RWPE2 (cell line): ENCODE data around the gene PCDH1.

Experiments used
- ATAC-seq: fragments of 200-7000 bp; cut with Tn5 transposase; 3 replicates; pipeline ENCODE4 v1.9.1; 2021; ENCODE audit warnings: low read depth
- DNase-seq: peaks from one replicate; pipeline ENCODE4 v3.0.0-alpha.2; 2020; ENCODE audit warnings: low spot score
- H3K27ac ChIP-seq: fragments of 450-650 bp; 2 replicates; pipeline ENCODE4 v1.5.1; 2017; ENCODE audit warnings: mild to moderate bottlenecking; ENCODE audit not compliant: poor library complexity, severe bottlenecking
- H3K27me3 ChIP-seq: fragments of 250-450 bp; sonication (Bioruptor Pico); 2 replicates; pipeline ENCODE4 v1.5.1; 2021; ENCODE audit warnings: mild to moderate bottlenecking, moderate library complexity; ENCODE audit not compliant: insufficient read depth, poor library complexity, severe bottlenecking
- H3K36me3 ChIP-seq: fragments of 250-450 bp; sonication (Bioruptor Pico); 2 replicates; pipeline ENCODE4 v1.5.1; 2020; ENCODE audit warnings: low read depth, mild to moderate bottlenecking, moderate library complexity
- H3K4me1 ChIP-seq: fragments of 250-450 bp; sonication (Bioruptor Pico); 2 replicates; pipeline ENCODE4 v1.5.1; 2021; ENCODE audit warnings: mild to moderate bottlenecking, moderate library complexity; ENCODE audit not compliant: insufficient read depth, poor library complexity, severe bottlenecking
- H3K4me3 ChIP-seq: fragments of 250-450 bp; sonication (Bioruptor Pico); 2 replicates; pipeline ENCODE4 v1.5.1; 2021; ENCODE audit warnings: mild to moderate bottlenecking, moderate library complexity; ENCODE audit not compliant: severe bottlenecking
- H3K9me3 ChIP-seq: fragments of 250-450 bp; sonication (Bioruptor Pico); 2 replicates; pipeline ENCODE4 v1.5.1; 2021; ENCODE audit warnings: mild to moderate bottlenecking, moderate library complexity; ENCODE audit not compliant: severe bottlenecking
- TF ChIP-seq, protein P1 (sequence below): fragments of 450-650 bp; IDR thresholded peaks from one replicate; pipeline ENCODE4 v1.5.1; 2017; ENCODE audit warnings: mild to moderate bottlenecking, moderate library complexity; ENCODE audit not compliant: poor library complexity, severe bottlenecking

The PCDH1 gene

DNA sequence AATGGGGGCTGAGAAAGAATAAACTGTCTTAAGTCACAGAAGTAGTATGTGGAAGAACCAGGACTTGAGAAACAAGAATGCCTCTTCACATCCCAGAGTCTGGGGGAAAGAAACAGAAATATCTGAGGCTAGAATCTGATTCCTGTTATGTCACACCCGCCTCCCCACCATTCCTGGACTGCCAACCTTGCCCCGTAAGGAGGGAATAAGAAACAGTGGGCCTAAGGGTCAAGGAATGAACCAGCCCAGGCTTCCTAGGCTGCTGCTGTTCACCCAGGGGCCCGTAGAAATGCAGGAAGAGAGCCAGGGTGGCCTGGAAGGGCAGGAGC is 4.3 kb downstream of the PCDH1 start:
- TF ChIP-seq, protein P1, sequence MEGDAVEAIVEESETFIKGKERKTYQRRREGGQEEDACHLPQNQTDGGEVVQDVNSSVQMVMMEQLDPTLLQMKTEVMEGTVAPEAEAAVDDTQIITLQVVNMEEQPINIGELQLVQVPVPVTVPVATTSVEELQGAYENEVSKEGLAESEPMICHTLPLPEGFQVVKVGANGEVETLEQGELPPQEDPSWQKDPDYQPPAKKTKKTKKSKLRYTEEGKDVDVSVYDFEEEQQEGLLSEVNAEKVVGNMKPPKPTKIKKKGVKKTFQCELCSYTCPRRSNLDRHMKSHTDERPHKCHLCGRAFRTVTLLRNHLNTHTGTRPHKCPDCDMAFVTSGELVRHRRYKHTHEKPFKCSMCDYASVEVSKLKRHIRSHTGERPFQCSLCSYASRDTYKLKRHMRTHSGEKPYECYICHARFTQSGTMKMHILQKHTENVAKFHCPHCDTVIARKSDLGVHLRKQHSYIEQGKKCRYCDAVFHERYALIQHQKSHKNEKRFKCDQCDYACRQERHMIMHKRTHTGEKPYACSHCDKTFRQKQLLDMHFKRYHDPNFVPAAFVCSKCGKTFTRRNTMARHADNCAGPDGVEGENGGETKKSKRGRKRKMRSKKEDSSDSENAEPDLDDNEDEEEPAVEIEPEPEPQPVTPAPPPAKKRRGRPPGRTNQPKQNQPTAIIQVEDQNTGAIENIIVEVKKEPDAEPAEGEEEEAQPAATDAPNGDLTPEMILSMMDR, result no peak
- Histone ChIP-seq H3K36me3 (peaks cover 2% of the 10 kb centered on the region), H3K4me3 (no peak overlapping the region), H3K4me1 (peaks cover 18% of the 10 kb centered on the region), H3K27ac (no peak overlapping the region), H3K9me3 (no peaks in the 10 kb centered on the region), H3K27me3 (no peaks in the 10 kb centered on the region)
- ATAC-seq, result no peak
- no peak for DNase-seq

DNA sequence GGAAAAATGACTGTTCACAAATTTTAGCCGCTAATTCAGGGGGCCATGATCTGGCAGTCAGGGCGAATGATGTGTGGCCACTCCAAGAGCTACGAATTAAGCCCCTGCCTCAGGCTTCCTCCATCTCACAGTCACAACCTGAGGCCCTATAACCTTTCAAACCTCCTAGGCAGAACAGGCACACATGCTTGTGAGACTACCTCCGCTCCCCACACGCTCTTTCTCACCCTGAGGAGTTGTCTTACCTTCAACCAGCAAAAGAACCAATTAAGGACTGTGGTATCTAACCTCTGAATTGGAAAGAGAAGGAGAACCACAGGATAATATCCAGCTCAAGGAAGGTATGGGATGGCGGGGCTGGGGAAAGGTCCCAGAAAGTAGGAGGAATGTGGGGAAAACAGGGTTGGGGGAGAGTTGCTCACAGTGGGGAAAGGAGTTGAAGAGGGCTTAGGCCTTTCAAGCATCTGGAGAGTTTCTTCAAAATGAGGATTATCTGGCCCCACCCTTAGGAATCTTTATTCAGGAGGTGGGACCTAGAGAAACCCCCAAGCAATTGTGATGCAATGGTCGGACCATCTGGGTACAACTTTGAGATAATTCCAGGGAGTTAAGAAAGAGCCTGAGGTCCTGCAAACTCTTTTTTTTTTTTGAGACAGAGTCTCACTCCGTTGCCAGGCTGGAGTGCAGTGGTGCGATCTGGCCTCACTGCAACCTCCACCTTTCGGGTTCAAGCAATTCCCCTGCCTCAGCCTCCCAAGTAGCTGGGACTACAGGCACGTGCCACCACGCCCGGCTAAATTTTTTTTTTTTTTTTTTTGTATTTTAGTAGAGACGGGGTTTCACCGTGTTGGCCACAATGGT is 5.5 kb downstream of the PCDH1 start:
- Histone ChIP-seq H3K4me1 (peaks cover 18% of the 10 kb centered on the region), H3K27ac (no peak overlapping the region), H3K4me3 (no peak overlapping the region), H3K9me3 (no peaks in the 10 kb centered on the region), H3K27me3 (no peaks in the 10 kb centered on the region), H3K36me3 (peaks cover 14% of the 10 kb centered on the region)
- TF ChIP-seq, protein P1, result no peak
- ATAC-seq (no peak), DNase-seq (no peak)

DNA sequence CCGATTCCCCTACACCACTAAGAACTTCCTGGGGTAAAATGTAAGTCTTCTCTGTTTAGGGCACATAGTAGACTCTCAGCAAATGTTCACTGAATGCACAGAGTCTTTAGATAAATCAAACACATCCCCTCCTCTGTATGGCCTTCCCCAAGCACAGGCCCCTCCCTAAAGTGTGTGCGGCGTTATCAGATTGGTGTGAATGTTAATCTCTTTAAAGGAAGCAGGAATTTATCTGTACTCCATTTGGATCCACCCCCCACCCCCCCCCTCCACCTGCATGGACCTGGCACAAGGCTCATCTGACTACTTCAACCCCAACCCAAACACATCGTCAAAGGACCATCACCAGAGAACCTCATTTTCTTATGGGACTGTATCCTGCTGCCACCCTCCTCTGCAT is 6.3 kb downstream of the PCDH1 start:
- H3K4me1 ChIP-seq, result peaks cover 18% of the 10 kb centered on the region
- peaks cover 15% of the 10 kb centered on the region for H3K36me3 ChIP-seq
- no peak overlapping the region for H3K4me3 ChIP-seq
- H3K27ac ChIP-seq, result peak overlapping the region; percentile 43
- TF ChIP-seq, protein P1, result no peak
- no peaks in the 10 kb centered on the region for H3K27me3 ChIP-seq
- ATAC-seq (no peak), DNase-seq (no peak)
- H3K9me3 ChIP-seq, result no peaks in the 10 kb centered on the region

DNA sequence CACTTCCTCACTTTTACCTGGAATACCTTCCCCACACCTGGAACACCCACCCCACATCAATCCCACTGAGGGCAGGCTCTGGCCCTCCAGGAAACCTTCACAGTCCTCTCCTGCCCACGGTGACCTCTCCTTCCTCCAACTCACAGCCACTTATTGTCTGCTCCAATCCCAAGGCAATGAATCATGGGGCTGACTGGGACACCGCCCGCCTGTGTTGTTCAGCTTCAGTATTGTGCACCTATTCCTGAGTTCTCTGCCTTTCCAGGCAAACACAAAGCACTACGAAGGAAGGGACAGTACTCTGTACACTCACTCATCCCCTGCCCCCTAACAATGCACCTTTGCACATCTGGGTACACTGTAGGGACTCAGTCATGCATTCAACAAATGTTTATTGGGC is 7.3 kb downstream of the PCDH1 start:
- peak overlapping the region; percentile 43 for H3K27ac ChIP-seq
- no peak overlapping the region for H3K4me3 ChIP-seq
- H3K27me3 ChIP-seq, result no peaks in the 10 kb centered on the region
- peaks cover 25% of the 10 kb centered on the region for H3K4me1 ChIP-seq
- H3K36me3 ChIP-seq, result peaks cover 16% of the 10 kb centered on the region
- DNase-seq, result no peak
- peak; percentile 55 for ATAC-seq
- no peaks in the 10 kb centered on the region for H3K9me3 ChIP-seq
- TF ChIP-seq, protein P1, result no peak

DNA sequence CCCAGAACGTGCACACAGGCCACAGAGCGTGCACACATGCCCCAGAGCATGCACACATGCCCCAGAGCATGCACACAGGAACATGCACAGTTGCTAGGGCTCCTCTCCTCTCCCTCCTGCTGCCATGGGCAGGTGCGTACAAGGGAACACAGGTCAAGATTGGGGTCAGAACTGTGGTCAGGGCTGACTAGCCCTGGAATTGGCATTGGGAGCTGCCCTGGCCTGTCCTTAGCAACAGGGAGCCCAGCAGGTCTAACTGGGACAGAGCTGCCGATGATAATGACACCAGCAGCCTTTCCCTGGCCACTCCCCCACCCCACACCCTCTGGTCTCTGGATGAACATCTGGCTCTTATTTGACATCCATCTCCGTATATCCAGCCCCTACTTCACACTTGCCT is 8.0 kb downstream of the PCDH1 start:
- TF ChIP-seq, protein P1, result no peak
- Histone ChIP-seq H3K9me3 (no peaks in the 10 kb centered on the region), H3K27ac (peak overlapping the region; percentile 43), H3K4me1 (peaks cover 27% of the 10 kb centered on the region), H3K27me3 (no peaks in the 10 kb centered on the region), H3K4me3 (no peak overlapping the region), H3K36me3 (peaks cover 23% of the 10 kb centered on the region)
- ATAC-seq, result no peak; the same call in 2 of the 3 replicates
- no peak for DNase-seq
